ENCODE results near the gene TMEM30B. TPM values are rescaled to one million over a fixed set of nuclear protein-coding genes. Genes with fewer than 3 reads are reported as not detected.

The TMEM30B gene
- total RNA-seq, 1 donor from 2014 or later = 0.34 TPM

GRCh38 chr14:61229981-61230380 is 51.2 kb downstream of the TMEM30B start:
- no peak for DNase-seq

GRCh38 chr14:61229475-61229888 is 51.7 kb downstream of the TMEM30B start:
- DNase-seq = no peak

GRCh38 chr14:61227884-61228591 is 53.1 kb downstream of the TMEM30B start:
- DNase-seq = no peak

Other genes with a start within 250 kb of the TMEM30B start
- gene PRKCH, start 40.2 kb upstream of the TMEM30B start, total RNA-seq = 312 and 327 TPM in 2 replicates